H1 (cell line): Measurements from ENCODE around the gene WNT2.

Experiments used
- ASH2L ChIP-seq: fragments of 200-600, 300-600 bp; sonication (generic); IDR thresholded peaks from one replicate; pipeline ENCODE4 v1.7.1; 2017; ENCODE audit warnings: low read length
- EZH2 ChIP-seq: fragments of 200-600 bp; sonication (generic); IDR thresholded peaks from 2 replicates; pipeline ENCODE4 v1.7.1; 2012; ENCODE audit warnings: low read depth, mild to moderate bottlenecking, moderate library complexity, low read length, inconsistent platforms; ENCODE audit not compliant: severe bottlenecking
- POLR2A ChIP-seq, 2 experiments: IDR thresholded peaks; 1 replicate in 1 of 2; 2 replicates in 1 of 2; pipeline ENCODE4 v1.6.1; 2011; ENCODE audit warnings: low read depth in 2 of 2, low read length in 2 of 2, mild to moderate bottlenecking in 2 of 2; ENCODE audit errors: control extremely low read depth in 1 of 2
- POLR2AphosphoS5 ChIP-seq: IDR thresholded peaks from 2 replicates; pipeline ENCODE4 v1.6.1; 2011; ENCODE audit warnings: low read depth, low read length
- SP2 ChIP-seq: IDR thresholded peaks from 2 replicates; pipeline ENCODE4 v1.6.1; 2012; ENCODE audit warnings: mild to moderate bottlenecking, low read length, inconsistent platforms
- ZNF274 ChIP-seq: IDR thresholded peaks from 2 replicates; pipeline ENCODE4 v1.7.0; 2012; ENCODE audit warnings: low read length, borderline replicate concordance; ENCODE audit errors: extremely low read depth
- TF ChIP-seq, protein P1 (sequence below), 3 experiments: IDR thresholded peaks; 1 replicate in 2 of 3; 2 replicates in 1 of 3; pipeline versions ENCODE4 v1.5.1 to v1.6.1; 2011; ENCODE audit warnings: low read length in 3 of 3, mild to moderate bottlenecking in 3 of 3, inconsistent platforms in 2 of 3, low read depth in 1 of 3, moderate library complexity in 1 of 3; ENCODE audit not compliant: insufficient read depth in 1 of 3; ENCODE audit errors: control extremely low read depth in 1 of 3

GRCh38 chr7:117350027-117350426, 27.2 kb upstream of the WNT2 start:
- no peak for TF ChIP-seq POLR2A (IDR thresholded peaks at IDR 0.05; ENCODE audit: control extremely low read depth in 1 of 2, low read depth in 2 of 2, low read length in 2 of 2)
- TF ChIP-seq POLR2AphosphoS5, result no peak
- no peak for TF ChIP-seq SP2
- no peak for TF ChIP-seq EZH2
- TF ChIP-seq ZNF274, result no peak
- TF ChIP-seq, protein P1, sequence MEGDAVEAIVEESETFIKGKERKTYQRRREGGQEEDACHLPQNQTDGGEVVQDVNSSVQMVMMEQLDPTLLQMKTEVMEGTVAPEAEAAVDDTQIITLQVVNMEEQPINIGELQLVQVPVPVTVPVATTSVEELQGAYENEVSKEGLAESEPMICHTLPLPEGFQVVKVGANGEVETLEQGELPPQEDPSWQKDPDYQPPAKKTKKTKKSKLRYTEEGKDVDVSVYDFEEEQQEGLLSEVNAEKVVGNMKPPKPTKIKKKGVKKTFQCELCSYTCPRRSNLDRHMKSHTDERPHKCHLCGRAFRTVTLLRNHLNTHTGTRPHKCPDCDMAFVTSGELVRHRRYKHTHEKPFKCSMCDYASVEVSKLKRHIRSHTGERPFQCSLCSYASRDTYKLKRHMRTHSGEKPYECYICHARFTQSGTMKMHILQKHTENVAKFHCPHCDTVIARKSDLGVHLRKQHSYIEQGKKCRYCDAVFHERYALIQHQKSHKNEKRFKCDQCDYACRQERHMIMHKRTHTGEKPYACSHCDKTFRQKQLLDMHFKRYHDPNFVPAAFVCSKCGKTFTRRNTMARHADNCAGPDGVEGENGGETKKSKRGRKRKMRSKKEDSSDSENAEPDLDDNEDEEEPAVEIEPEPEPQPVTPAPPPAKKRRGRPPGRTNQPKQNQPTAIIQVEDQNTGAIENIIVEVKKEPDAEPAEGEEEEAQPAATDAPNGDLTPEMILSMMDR (IDR thresholded peaks at IDR 0.05; ENCODE audit: control extremely low read depth in 1 of 3, insufficient read depth in 1 of 3, low read depth in 1 of 3, low read length in 3 of 3), result no peak
- TF ChIP-seq ASH2L, result no peak
